PFSK-1 (cell line): ENCODE measurements around the gene EFCC1.

ENCODE experiments used
- POLR2AphosphoS5 ChIP-seq: IDR thresholded peaks from 2 replicates; pipeline ENCODE4 v1.6.1; 2012; ENCODE audit warnings: low read depth, mild to moderate bottlenecking, control low read depth, low read length, moderate library complexity
- TF ChIP-seq, protein P1 (sequence below), 2 experiments: IDR thresholded peaks; 2 replicates each; pipeline versions ENCODE4 v1.6.1 to v1.8.0; 2011 to 2012; ENCODE audit warnings: low read depth in 2 of 2, low read length in 2 of 2, control low read depth in 1 of 2, inconsistent platforms in 1 of 2, mild to moderate bottlenecking in 1 of 2, moderate library complexity in 1 of 2; ENCODE audit not compliant: insufficient read depth in 1 of 2

DNA sequence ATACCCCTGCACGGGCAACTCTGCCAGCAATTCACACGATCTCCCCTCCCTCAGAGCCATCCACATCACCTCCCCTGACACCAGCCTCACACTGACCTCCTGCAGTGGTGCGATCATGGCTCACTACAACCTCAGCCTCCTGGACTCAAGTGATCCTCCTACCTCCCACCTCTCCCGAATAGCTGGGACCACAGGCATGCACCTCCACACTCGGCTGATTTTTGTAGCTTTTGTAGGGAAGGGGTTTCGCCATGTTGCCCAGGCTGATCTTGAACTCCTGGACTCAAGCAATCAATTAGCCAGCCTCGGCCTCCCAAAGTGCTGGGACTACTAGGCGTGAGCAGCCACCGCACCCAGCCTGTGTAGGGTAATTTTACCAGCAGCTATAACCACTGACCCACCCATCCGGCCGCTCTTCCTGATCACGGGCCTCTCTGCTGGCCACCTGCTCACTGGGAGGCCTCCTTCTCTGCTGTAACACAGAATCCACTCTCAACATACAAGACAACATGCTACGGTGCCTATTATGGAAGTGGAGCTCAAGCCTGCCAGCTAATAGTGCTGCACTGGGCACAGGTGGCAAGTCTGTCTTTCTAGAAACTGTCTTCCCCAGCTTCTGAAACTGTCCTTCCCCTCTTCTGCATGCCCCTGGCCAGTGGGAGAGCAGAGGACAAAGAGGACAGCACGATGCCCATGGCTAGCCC lies 64.1 kb downstream of the EFCC1 start:
- no peak for TF ChIP-seq POLR2AphosphoS5
- TF ChIP-seq, protein P1, sequence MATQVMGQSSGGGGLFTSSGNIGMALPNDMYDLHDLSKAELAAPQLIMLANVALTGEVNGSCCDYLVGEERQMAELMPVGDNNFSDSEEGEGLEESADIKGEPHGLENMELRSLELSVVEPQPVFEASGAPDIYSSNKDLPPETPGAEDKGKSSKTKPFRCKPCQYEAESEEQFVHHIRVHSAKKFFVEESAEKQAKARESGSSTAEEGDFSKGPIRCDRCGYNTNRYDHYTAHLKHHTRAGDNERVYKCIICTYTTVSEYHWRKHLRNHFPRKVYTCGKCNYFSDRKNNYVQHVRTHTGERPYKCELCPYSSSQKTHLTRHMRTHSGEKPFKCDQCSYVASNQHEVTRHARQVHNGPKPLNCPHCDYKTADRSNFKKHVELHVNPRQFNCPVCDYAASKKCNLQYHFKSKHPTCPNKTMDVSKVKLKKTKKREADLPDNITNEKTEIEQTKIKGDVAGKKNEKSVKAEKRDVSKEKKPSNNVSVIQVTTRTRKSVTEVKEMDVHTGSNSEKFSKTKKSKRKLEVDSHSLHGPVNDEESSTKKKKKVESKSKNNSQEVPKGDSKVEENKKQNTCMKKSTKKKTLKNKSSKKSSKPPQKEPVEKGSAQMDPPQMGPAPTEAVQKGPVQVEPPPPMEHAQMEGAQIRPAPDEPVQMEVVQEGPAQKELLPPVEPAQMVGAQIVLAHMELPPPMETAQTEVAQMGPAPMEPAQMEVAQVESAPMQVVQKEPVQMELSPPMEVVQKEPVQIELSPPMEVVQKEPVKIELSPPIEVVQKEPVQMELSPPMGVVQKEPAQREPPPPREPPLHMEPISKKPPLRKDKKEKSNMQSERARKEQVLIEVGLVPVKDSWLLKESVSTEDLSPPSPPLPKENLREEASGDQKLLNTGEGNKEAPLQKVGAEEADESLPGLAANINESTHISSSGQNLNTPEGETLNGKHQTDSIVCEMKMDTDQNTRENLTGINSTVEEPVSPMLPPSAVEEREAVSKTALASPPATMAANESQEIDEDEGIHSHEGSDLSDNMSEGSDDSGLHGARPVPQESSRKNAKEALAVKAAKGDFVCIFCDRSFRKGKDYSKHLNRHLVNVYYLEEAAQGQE (IDR thresholded peaks at IDR 0.05; ENCODE audit: insufficient read depth in 1 of 2, low read depth in 2 of 2, low read length in 2 of 2) = no peak
